Lung (tissue), 12 donors: ENCODE measurements around the gene PACRG. TPM values are rescaled to one million over a fixed set of nuclear protein-coding genes. Genes with fewer than 3 reads are reported as not detected.

Experiments used
- ATAC-seq: fragments of 200-7000 bp; cut with Tn5 transposase; one replicate; pipeline ENCODE4 v1.9.1; 2020; ENCODE audit warnings: moderate number of reproducible peaks; ENCODE audit not compliant: insufficient read depth, low FRiP score
- DNase-seq, 3 donors: peaks; one replicate each; pipeline ENCODE4 v3.0.0-alpha.2; 2013 to 2017
- H3K27ac ChIP-seq, 2 donors: one replicate each; pipeline ENCODE4 v1.5.1; 2013; ENCODE audit warnings: mild to moderate bottlenecking in 2 of 2, moderate library complexity in 2 of 2, control low read depth in 1 of 2, inconsistent platforms in 1 of 2, low read depth in 1 of 2, low read length in 1 of 2
- H3K27me3 ChIP-seq, 3 donors: one replicate each; pipeline ENCODE4 v1.5.1; 2013; ENCODE audit warnings: low read length in 2 of 3; ENCODE audit not compliant: control insufficient read depth in 3 of 3, insufficient read depth in 3 of 3
- H3K36me3 ChIP-seq, 4 donors: one replicate each; pipeline ENCODE4 v1.5.1; 2013; ENCODE audit warnings: low read length in 4 of 4, mild to moderate bottlenecking in 1 of 4, moderate library complexity in 1 of 4; ENCODE audit not compliant: control insufficient read depth in 4 of 4, insufficient read depth in 4 of 4
- H3K4me1 ChIP-seq, 5 donors: one replicate each; pipeline ENCODE4 v1.5.1; 2013; ENCODE audit warnings: low read length in 5 of 5, mild to moderate bottlenecking in 2 of 5, moderate library complexity in 1 of 5; ENCODE audit not compliant: control insufficient read depth in 5 of 5, insufficient read depth in 5 of 5
- H3K4me3 ChIP-seq: one replicate; pipeline ENCODE4 v1.5.1; 2013; ENCODE audit warnings: mild to moderate bottlenecking, control low read depth, moderate library complexity
- H3K9ac ChIP-seq, 2 donors: one replicate each; pipeline ENCODE4 v1.5.1; 2013; ENCODE audit warnings: low read length in 2 of 2, control low read depth in 1 of 2; ENCODE audit not compliant: insufficient read depth in 1 of 2
- H3K9me3 ChIP-seq, 4 donors: one replicate each; pipeline ENCODE4 v1.5.1; 2013; ENCODE audit warnings: low read length in 3 of 4, mild to moderate bottlenecking in 1 of 4, moderate library complexity in 1 of 4; ENCODE audit not compliant: control insufficient read depth in 4 of 4, insufficient read depth in 3 of 4
- CTCF ChIP-seq: IDR thresholded peaks from 2 replicates; pipeline ENCODE4 v1.5.1; 2012; ENCODE audit warnings: mild to moderate bottlenecking; ENCODE audit errors: control extremely low read depth, extremely low read depth
- WGBS, 2 donors: extraction: QIAGEN DNeasy Blood & Tissue Kit; methylation state at CpG; one replicate each; pipeline ENCODE4 v1.1.7; 2013; 5-methylcytosine and 5-hydroxymethylcytosine counted together
- polyA plus RNA-seq, 2 donors: library from polyadenylated mRNA; stranded (reverse); fragments of 200-250 nt; gene quantifications; one replicate each; pipeline ENCODE4 v1.2.1, GENCODE V29; 2013
- total RNA-seq, 2 donors: library from RNA; depleted of rRNA in 1 of 2; stranded (reverse); fragments of >200 nt in 1 of 2; gene quantifications; one replicate each; pipeline ENCODE4 v1.2.1, GENCODE V29; 2014 to 2021
- donor health status: control.
- donor health status: control.
- donor health status: Bipolar disorder and iron deficiency.
- donor health status: healthy.
- donor health status: DM: yes; HTN: yes; CAD: no.

Gene PACRG
- total and polyA plus RNA-seq, 4 donors: 3.8 to 26.6 (median 7.4) TPM

GRCh38 chr6:162875070-162875469, 147.3 kb downstream of the PACRG start:
- Histone ChIP-seq H3K9ac (no peak overlapping the region), H3K4me3 (no peak overlapping the region), H3K36me3 (no peaks in the 10 kb centered on the region), H3K27ac (no peak overlapping the region), H3K27me3 (no peaks in the 10 kb centered on the region), H3K4me1 (no peaks in the 10 kb centered on the region), H3K9me3 (no peaks in the 10 kb centered on the region)
- 90 to 95% methylated on average over 2 of the region's 2 CpGs for WGBS, 2 donors
- ATAC-seq (no peak), DNase-seq (no peak)
- TF ChIP-seq CTCF: no peak

- no peak overlapping the region for H3K27ac ChIP-seq
- no peak for TF ChIP-seq CTCF
- peaks cover 0 to 7% (median 0%) of the 10 kb centered on the region in 5 donors for H3K4me1 ChIP-seq
- no peak for ATAC-seq
- H3K4me3 ChIP-seq: no peak overlapping the region
- WGBS, 2 donors: 86 to 87% methylated on average over 8 of the region's 8 CpGs
- DNase-seq: peak in 2 of 3 donors; percentile 41 to 48
- no peaks in the 10 kb centered on the region for H3K9me3 ChIP-seq
- H3K9ac ChIP-seq: no peak overlapping the region
- H3K27me3 ChIP-seq: peaks cover 0 to 2% (median 0%) of the 10 kb centered on the region in 3 donors
- H3K36me3 ChIP-seq: no peaks in the 10 kb centered on the region
Observed at GRCh38 chr6:162882801-162883481, 155.2 kb downstream of the PACRG start.

GRCh38 chr6:162887981-162888689, 160.4 kb downstream of the PACRG start:
- no peak overlapping the region for H3K4me3 ChIP-seq
- H3K36me3 ChIP-seq: no peaks in the 10 kb centered on the region
- H3K9ac ChIP-seq: no peak overlapping the region
- no peak overlapping the region for H3K27ac ChIP-seq
- no peak for TF ChIP-seq CTCF
- H3K4me1 ChIP-seq: peaks cover 0 to 6% (median 0%) of the 10 kb centered on the region in 5 donors
- no peak for DNase-seq
- WGBS, 2 donors: 79 to 85% methylated on average over 15 of the region's 15 CpGs
- H3K27me3 ChIP-seq: no peaks in the 10 kb centered on the region
- ATAC-seq: no peak
- H3K9me3 ChIP-seq: peaks cover 0 to 2% (median 0%) of the 10 kb centered on the region in 4 donors
